ENCODE data around the gene GLMN.

Gene GLMN

DNA sequence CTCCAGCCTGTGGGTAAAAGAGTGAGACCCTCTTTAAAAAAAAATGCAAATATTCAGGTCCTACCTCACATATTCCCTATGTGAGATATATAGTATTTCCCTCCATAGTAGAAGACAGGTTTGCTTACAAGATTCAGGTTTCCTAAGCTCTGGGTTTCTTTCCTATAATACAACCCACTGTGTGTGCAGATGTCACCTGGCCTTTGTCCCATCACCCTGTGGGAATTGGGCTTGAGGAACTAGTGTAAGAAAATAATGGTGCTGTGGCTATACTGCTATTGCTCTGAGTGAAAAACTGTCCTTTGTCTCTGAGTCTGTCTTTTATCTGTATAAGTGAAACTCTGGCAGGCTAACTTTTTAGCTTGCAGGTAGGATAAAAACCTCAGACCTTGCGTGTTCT lies 68.1 kb downstream of the GLMN start:
- TF ChIP-seq, protein P1, sequence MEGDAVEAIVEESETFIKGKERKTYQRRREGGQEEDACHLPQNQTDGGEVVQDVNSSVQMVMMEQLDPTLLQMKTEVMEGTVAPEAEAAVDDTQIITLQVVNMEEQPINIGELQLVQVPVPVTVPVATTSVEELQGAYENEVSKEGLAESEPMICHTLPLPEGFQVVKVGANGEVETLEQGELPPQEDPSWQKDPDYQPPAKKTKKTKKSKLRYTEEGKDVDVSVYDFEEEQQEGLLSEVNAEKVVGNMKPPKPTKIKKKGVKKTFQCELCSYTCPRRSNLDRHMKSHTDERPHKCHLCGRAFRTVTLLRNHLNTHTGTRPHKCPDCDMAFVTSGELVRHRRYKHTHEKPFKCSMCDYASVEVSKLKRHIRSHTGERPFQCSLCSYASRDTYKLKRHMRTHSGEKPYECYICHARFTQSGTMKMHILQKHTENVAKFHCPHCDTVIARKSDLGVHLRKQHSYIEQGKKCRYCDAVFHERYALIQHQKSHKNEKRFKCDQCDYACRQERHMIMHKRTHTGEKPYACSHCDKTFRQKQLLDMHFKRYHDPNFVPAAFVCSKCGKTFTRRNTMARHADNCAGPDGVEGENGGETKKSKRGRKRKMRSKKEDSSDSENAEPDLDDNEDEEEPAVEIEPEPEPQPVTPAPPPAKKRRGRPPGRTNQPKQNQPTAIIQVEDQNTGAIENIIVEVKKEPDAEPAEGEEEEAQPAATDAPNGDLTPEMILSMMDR (IDR thresholded peaks at IDR 0.05; ENCODE audit: low read depth, low read length, missing control alignments): no peak
- DNase-seq (ENCODE audit: low read depth): no peak
- no peak overlapping the region for H3K4me3 ChIP-seq (ENCODE audit: low read depth, low read length)
- in situ Hi-C loops (cut with HindIII; ENCODE audit: low sequenced_read_pairs): no loop called here

DNA sequence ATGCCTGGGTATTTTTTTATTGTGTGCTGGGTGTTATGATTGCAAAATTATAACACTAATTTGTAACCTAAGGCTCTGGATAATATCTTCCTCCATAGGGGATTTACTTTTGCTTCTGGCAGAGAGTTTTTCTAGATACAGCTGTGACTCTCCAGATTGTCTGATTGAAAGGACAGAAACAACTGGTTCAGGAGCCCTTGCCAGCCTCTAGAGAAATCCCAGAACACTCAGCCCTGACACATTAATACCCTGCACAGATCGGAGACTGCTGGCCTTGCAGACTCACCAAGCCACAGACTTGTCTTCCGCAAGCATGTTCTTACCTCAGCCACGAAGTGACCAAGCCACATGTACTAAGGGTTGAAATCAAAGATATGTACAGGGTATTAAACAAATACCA lies 70.4 kb downstream of the GLMN start:
- TF ChIP-seq, protein P1 (IDR thresholded peaks at IDR 0.05; ENCODE audit: low read depth, low read length, missing control alignments): no peak
- no peak for DNase-seq (ENCODE audit: low read depth)
- H3K4me3 ChIP-seq (ENCODE audit: low read depth, low read length): no peak overlapping the region
- in situ Hi-C loops (cut with HindIII; ENCODE audit: low sequenced_read_pairs): no loop called here

DNA sequence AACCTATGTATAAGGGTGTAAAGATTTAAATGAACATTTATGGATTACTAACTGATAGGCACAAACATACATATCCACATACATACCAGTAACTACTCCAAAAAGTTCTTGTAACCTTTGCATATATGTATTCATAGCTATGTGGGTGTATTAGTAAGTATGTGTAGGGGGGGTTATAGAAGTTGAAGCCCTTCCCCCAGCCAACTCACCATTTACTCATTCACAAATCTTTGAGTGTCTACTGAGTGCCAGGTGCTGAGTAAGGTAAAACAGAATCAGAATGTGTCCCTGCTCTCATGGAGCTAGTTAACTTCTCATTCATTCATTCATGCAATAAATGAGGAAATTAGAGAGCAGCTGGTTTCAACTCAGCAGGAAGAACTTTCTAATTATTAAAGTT lies 79.8 kb downstream of the GLMN start:
- TF ChIP-seq, protein P1 (IDR thresholded peaks at IDR 0.05; ENCODE audit: low read depth, low read length, missing control alignments): no peak
- H3K4me3 ChIP-seq (ENCODE audit: low read depth, low read length): no peak overlapping the region
- in situ Hi-C loops (cut with HindIII; ENCODE audit: low sequenced_read_pairs): no loop called here
- no peak for DNase-seq (ENCODE audit: low read depth)

DNA sequence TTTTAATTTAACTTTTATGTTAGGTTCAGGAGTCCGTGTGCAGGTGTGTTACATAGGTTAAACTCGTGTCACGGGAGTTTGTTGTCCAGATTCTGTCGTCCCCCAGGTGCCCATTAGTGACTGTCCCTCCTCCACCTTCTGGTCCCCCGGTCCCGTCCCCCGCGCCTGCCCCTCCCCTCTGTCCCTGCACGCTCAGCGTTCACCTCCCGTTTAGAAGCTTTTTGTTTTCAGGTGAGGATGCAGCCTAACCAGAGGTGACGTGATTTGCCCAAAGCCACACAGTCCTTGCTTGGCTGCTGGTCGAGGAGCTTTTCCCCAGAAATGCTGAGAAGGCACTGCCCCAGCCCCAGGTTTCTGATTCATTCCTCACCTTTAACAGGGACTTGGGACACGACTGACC lies 80.2 kb downstream of the GLMN start:
- in situ Hi-C loops (cut with HindIII; ENCODE audit: low sequenced_read_pairs): no loop called here
- no peak overlapping the region for H3K4me3 ChIP-seq (ENCODE audit: low read depth, low read length)
- DNase-seq (ENCODE audit: low read depth): no peak
- TF ChIP-seq, protein P1 (IDR thresholded peaks at IDR 0.05; ENCODE audit: low read depth, low read length, missing control alignments): no peak

DNA sequence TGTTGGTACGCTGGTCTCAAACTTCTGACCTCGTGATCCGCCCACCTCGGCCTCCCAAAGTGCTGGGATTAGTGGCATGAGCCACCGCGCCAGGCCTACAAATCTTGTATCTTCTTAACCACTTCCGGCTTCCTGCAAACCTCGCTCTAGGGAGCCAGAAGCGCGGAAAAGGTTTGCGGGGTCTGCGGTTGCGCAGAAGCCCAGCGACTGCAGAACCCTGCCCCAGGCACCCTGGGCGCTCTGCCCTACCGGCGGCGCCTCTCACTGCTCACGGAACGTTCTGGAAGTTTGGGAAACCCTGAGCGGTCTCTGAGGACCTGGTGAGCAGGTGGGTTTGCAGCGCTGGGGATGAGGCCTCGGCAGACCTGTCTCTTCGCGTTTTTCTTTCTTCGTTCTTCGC lies 81.1 kb downstream of the GLMN start, which contains the start of gene C1orf146:
C1orf146 (plus strand) TSS at position 195 of the 400 bp plus-strand sequence. CDS start 13,506 bp downstream, outside the sequence.
- no peak within 1 kb of the TSS for H3K4me3 ChIP-seq (ENCODE audit: low read depth, low read length)
- DNase-seq (ENCODE audit: low read depth): no peak
- in situ Hi-C loops (cut with HindIII; ENCODE audit: low sequenced_read_pairs): no loop called here
- TF ChIP-seq, protein P1 (IDR thresholded peaks at IDR 0.05; ENCODE audit: low read depth, low read length, missing control alignments): no peak

DNA sequence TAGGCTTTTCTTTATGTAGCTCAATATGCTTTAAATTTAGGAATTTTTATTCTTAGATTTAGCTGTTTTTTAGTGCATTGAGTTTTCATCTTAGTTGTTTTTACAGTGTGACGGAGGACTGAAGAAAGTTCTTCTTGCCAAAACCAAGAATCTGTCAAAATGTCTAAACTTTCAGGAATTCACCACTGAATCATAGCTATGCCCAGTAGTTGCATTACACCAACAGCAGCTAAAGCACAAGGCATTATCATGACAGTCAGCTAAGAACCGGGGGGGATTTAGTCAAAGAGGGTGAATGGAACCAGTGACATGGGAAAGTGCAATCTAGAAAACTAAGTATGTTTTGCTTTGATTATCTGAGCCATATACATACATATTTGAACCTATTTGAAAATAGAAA lies 87.6 kb downstream of the GLMN start:
- no peak overlapping the region for H3K4me3 ChIP-seq (ENCODE audit: low read depth, low read length)
- TF ChIP-seq, protein P1 (IDR thresholded peaks at IDR 0.05; ENCODE audit: low read depth, low read length, missing control alignments): no peak
- in situ Hi-C loops (cut with HindIII; ENCODE audit: low sequenced_read_pairs): no loop called here
- DNase-seq (ENCODE audit: low read depth): peak; percentile 19

DNA sequence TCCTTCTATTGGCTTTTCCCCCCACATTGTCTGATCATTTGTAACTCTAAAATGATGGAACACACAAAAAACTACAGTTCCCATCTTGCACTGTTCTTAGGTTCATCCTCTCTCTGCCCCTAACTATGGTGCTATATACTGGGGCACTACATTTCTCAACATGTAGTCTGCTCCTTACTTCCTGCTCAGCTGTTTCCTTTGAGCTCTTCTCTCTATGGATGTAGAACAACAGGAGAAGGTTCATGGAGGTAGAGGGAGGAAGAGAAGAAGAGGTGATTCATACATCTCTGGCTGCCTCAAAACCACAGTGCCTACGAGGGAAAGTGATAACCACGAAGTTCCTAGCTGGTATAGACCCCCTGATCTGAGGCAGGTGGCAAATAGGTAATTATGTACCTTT lies 88.1 kb downstream of the GLMN start:
- no peak overlapping the region for H3K4me3 ChIP-seq (ENCODE audit: low read depth, low read length)
- in situ Hi-C loops (cut with HindIII; ENCODE audit: low sequenced_read_pairs): no loop called here
- DNase-seq (ENCODE audit: low read depth): no peak
- TF ChIP-seq, protein P1 (IDR thresholded peaks at IDR 0.05; ENCODE audit: low read depth, low read length, missing control alignments): no peak
